BJ (cell line): ENCODE measurements around the gene POPDC2. TPM values are rescaled to one million over a fixed set of nuclear protein-coding genes. Genes with fewer than 3 reads are reported as not detected.

ENCODE experiments used
- CTCF ChIA-PET: fragments of 350-600 bp; formaldehyde crosslinking; extraction: SDS; loops from one replicate; lab custom pipeline; 2021; ENCODE audit warnings: antibody characterized with exemption, inconsistent platforms; lab: Yijun Ruan, JAX
- POLR2A ChIA-PET: fragments of 300-600 bp; sonication (Branson Sonifier 250); formaldehyde crosslinking; extraction: SDS; loops from one replicate; lab custom pipeline; 2021; ENCODE audit warnings: antibody characterized with exemption; lab: Charles Lee
- DNase-seq: peaks from one replicate; pipeline ENCODE4 v3.0.0-alpha.2; 2011; ENCODE audit warnings: low read depth
- H3K27me3 ChIP-seq: 2 replicates; pipeline ENCODE4 v1.6.0; 2011; ENCODE audit warnings: low read length; ENCODE audit not compliant: control insufficient read depth, insufficient read depth
- H3K36me3 ChIP-seq: 2 replicates; pipeline ENCODE4 v1.5.1; 2011; ENCODE audit warnings: low read length; ENCODE audit not compliant: control insufficient read depth, insufficient read depth
- H3K4me3 ChIP-seq: 2 replicates; pipeline ENCODE4 v1.5.1; 2011; ENCODE audit warnings: low read depth, mild to moderate bottlenecking, control low read depth, low read length
- CTCF ChIP-seq: IDR thresholded peaks from 2 replicates; pipeline ENCODE4 v1.5.1; 2011; ENCODE audit warnings: low read depth, mild to moderate bottlenecking, control low read depth, inconsistent platforms, low read length, moderate library complexity; ENCODE audit not compliant: insufficient read depth
- polyA minus RNA-seq: library from RNA; depleted of rRNA, polyadenylated mRNA; stranded (reverse); fragments of >200 nt; gene quantifications from 2 replicates; pipeline ENCODE4 v1.2.3, GENCODE V29; 2011; rRNA and poly(A)+ RNA removed
- polyA plus RNA-seq: library from polyadenylated mRNA; depleted of rRNA; stranded (reverse); fragments of >200 nt; gene quantifications from 2 replicates; pipeline ENCODE4 v1.2.3, GENCODE V29; 2011; rRNA removed

The POPDC2 gene
- 1.9 and 2.3 TPM in 2 replicates for polyA plus RNA-seq
- polyA minus RNA-seq, result 2.0 and 4.5 TPM in 2 replicates

GRCh38 chr3:119660474-119661440 is at the start of gene POPDC2:
POPDC2 (minus strand) TSS chr3:119660589; CDS start chr3:119660423, 166 bp downstream.
- Histone ChIP-seq H3K36me3 (no peaks in the 10 kb centered on the region), H3K4me3 (no peak within 1 kb of the TSS), H3K27me3 (no peaks in the 10 kb centered on the region)
- no peak for TF ChIP-seq CTCF
- DNase-seq, result no peak
- POLR2A ChIA-PET, result interaction anchor here (0.7 kb wide), 1 partner anchor 28 kb away, joined by 4 read pairs; no protein-coding TSS in a partner anchor
- CTCF ChIA-PET, result interaction anchor here (1.0 kb wide), 1 partner anchor 10 kb away, joined by 3 read pairs; no protein-coding TSS in a partner anchor

- ChIA-PET POLR2A (no interaction called here), CTCF (interaction anchor here (1.0 to 1.1 kb wide), 2 partner anchors 8 to 28 kb away, joined by 3 to 4 read pairs; no protein-coding TSS in a partner anchor)
- Histone ChIP-seq H3K4me3 (no peak overlapping the region), H3K27me3 (peaks cover 9% of the 10 kb centered on the region), H3K36me3 (no peaks in the 10 kb centered on the region)
- DNase-seq, result no peak
- TF ChIP-seq CTCF, result no peak
These were observed 43.6 kb upstream of the POPDC2 start for GRCh38 chr3:119703820-119704531.

- Histone ChIP-seq H3K36me3 (no peaks in the 10 kb centered on the region), H3K4me3 (peak within 1 kb of the TSS; percentile 45), H3K27me3 (peaks cover 9% of the 10 kb centered on the region)
- CTCF ChIA-PET, result interaction anchor here (1.1 kb wide), 1 partner anchor 9 kb away, joined by 4 read pairs; no protein-coding TSS in a partner anchor
- no peak for TF ChIP-seq CTCF
- peak; percentile 46 for DNase-seq
- POLR2A ChIA-PET, result no interaction called here
These were observed 42.4 kb upstream of the POPDC2 start, which contains the start of gene CFAP91 for GRCh38 chr3:119702530-119703527. CFAP91 (plus strand) TSS chr3:119703022; CDS start chr3:119703099, 77 bp downstream.

GRCh38 chr3:119700920-119701734 is 40.7 kb upstream of the POPDC2 start:
- no peak for DNase-seq
- Histone ChIP-seq H3K27me3 (peaks cover 8% of the 10 kb centered on the region), H3K36me3 (no peaks in the 10 kb centered on the region), H3K4me3 (no peak overlapping the region)
- ChIA-PET CTCF (no interaction called here), POLR2A (no interaction called here)
- no peak for TF ChIP-seq CTCF
